ENCODE results near the gene GALNT7.

GALNT7 gene

DNA sequence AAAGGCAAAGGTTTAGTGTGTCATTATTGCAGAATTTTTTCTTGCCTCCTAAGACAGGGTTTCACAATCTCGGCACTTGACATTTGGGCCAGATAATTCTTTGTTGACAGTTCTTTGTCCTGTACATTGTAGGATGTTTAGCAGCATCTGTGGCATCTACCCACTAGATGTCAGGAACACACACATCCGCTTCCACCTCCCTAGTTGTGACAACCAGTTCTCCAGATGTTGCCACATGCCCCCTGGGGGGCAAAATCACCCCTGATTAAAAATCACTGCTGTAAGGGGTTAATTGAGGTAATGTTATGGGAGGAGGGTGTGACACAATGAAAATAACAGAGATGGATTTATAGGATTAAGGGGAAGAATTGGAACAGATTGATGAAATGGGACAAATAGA lies 90.3 kb downstream of the GALNT7 start:
- DNase-seq (ENCODE audit: low read depth), result no peak
- TF ChIP-seq, protein P1, sequence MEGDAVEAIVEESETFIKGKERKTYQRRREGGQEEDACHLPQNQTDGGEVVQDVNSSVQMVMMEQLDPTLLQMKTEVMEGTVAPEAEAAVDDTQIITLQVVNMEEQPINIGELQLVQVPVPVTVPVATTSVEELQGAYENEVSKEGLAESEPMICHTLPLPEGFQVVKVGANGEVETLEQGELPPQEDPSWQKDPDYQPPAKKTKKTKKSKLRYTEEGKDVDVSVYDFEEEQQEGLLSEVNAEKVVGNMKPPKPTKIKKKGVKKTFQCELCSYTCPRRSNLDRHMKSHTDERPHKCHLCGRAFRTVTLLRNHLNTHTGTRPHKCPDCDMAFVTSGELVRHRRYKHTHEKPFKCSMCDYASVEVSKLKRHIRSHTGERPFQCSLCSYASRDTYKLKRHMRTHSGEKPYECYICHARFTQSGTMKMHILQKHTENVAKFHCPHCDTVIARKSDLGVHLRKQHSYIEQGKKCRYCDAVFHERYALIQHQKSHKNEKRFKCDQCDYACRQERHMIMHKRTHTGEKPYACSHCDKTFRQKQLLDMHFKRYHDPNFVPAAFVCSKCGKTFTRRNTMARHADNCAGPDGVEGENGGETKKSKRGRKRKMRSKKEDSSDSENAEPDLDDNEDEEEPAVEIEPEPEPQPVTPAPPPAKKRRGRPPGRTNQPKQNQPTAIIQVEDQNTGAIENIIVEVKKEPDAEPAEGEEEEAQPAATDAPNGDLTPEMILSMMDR (IDR thresholded peaks at IDR 0.05; ENCODE audit: control insufficient read depth, insufficient read depth, low read depth, low read length, missing control alignments), result no peak
- no peak overlapping the region for H3K4me3 ChIP-seq (ENCODE audit: control insufficient read depth, low read depth, low read length)

DNA sequence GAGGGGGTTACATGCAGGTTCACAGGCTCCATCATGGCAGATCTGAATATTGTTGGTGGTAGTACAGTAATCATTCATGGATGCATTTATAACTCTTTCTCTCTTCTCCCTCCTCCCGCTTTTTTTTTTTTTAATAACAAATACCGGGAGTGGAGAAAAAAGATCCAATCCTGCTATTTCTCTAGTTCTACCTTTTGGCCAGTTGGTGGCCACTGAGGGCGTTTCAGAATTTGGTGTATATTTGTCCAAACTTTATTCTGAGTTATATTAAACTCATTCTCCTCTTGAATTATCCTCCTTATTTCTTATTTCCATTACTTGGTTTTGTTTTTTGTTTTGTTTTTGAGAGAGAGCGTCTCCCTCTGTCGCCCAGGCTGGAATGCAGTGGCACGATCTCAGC lies 90.7 kb downstream of the GALNT7 start:
- no peak for DNase-seq (ENCODE audit: low read depth)
- TF ChIP-seq, protein P1 (IDR thresholded peaks at IDR 0.05; ENCODE audit: control insufficient read depth, insufficient read depth, low read depth, low read length, missing control alignments), result no peak
- no peak overlapping the region for H3K4me3 ChIP-seq (ENCODE audit: control insufficient read depth, low read depth, low read length)

DNA sequence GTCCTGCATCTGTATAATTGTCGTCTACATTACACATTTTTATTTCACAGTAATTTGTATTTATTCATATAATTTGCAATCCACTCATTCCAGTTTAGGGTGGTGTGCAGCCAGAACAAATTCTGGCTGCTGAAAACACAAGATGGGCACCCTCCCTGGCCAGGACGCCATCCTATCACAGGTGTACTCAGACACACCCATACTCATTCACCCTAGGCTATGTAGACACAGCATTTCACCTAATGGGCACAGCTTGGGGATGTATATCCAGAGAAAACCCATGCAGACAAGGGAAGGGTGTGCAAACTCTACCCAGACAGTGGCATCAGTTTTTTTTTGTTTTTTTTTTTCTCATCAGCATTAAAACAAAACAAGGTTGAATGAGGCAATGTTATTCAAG lies 92.4 kb downstream of the GALNT7 start:
- DNase-seq (ENCODE audit: low read depth), result no peak
- no peak overlapping the region for H3K4me3 ChIP-seq (ENCODE audit: control insufficient read depth, low read depth, low read length)
- TF ChIP-seq, protein P1 (IDR thresholded peaks at IDR 0.05; ENCODE audit: control insufficient read depth, insufficient read depth, low read depth, low read length, missing control alignments), result no peak

DNA sequence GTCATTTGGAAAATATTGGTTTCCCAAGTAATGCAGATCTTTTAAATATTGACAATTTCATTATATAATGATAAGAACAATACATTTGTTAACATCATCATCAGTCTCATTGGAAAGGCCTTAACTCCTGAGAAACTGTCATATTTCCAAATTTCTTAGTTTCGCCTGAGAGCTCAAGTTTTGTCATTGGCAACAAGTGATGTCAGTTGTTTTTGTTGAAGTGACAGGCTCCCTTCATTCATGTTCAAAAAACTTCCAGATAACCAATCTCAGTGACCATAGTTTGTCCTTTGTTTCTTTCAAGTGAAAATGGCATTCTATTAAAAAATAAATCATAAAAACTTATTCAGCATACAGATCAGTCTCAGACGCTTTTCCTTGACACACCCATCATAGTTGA lies 93.8 kb downstream of the GALNT7 start:
- TF ChIP-seq, protein P1 (IDR thresholded peaks at IDR 0.05; ENCODE audit: control insufficient read depth, insufficient read depth, low read depth, low read length, missing control alignments), result no peak
- DNase-seq (ENCODE audit: low read depth), result no peak

DNA sequence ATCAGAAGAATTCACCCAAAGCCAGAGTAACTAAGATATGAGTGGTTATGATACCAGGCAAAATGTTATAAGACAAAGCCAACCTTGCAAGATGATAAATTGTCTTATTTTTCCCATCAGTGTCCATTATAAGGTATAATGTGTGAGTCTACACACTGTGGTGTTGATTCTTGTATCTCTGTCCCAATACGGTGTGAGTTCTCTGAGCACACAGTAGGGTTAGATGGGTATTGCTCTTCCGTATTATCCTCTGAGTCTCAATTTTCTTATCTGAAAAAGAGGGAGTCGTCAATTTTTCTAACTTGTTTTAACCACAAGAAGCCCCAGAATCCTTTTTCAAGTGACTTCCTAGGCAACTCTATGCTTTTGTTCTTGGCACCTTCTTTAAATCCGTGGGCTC lies 95.6 kb downstream of the GALNT7 start:
- no peak for DNase-seq (ENCODE audit: low read depth)
- no peak overlapping the region for H3K4me3 ChIP-seq (ENCODE audit: control insufficient read depth, low read depth, low read length)

More for the DNA sequence above, 93.8 kb downstream of the GALNT7 start:
- H3K4me3 ChIP-seq (ENCODE audit: control insufficient read depth, low read depth, low read length), result no peak overlapping the region

DNA sequence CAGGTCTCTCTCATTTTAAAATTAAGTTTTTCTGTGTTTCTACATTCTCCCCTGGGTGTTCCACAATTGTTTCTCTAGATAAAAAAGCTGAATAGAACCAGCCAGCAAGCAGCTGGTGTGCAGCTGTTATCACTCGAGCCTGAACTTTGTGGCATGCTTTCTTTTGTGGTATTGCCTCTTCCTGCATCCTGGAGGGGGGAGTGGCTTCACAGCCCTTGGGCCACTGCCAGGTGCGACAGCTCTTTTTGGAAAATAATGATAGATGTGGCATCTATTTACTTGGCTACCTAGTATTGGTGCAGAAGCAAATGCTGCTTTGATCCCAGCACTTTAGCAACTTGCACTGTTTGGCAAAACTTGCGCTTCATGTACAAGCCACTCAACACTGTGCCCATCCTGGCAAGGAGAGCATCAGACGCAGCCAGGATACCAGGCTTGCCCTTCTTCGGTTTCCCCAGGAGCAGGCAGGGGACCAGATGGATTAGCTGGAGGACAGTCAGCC lies 96.1 kb downstream of the GALNT7 start:
- no peak for DNase-seq (ENCODE audit: low read depth)
- no peak overlapping the region for H3K4me3 ChIP-seq (ENCODE audit: control insufficient read depth, low read depth, low read length)
- TF ChIP-seq, protein P1 (IDR thresholded peaks at IDR 0.05; ENCODE audit: control insufficient read depth, insufficient read depth, low read depth, low read length, missing control alignments), result no peak

More for the DNA sequence above, 95.6 kb downstream of the GALNT7 start:
- TF ChIP-seq, protein P1 (IDR thresholded peaks at IDR 0.05; ENCODE audit: control insufficient read depth, insufficient read depth, low read depth, low read length, missing control alignments), result no peak

DNA sequence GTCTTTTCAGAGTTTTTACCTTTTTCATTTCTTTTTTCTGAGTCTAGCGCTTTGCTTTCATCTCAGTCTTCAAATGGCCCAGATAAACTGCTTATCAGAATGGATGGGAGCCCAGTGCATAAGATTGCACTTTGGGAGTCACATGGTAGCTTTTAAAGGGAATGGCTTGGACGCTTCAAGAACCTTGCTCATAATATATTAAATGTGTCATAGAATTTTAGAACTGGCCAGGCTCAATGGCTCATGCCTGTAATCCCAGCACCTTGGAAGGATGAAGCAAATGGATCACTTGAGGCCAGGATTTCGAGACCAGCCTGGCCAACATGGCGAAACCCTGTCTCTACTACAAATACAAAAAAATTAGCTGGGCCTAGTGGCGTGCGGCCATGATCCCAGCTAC lies 97.1 kb downstream of the GALNT7 start:
- TF ChIP-seq, protein P1 (IDR thresholded peaks at IDR 0.05; ENCODE audit: control insufficient read depth, insufficient read depth, low read depth, low read length, missing control alignments), result no peak
- H3K4me3 ChIP-seq (ENCODE audit: control insufficient read depth, low read depth, low read length), result no peak overlapping the region
- DNase-seq (ENCODE audit: low read depth), result no peak
